ENCODE measurements around the gene SKIC2.

- TF ChIP-seq CTCF (IDR thresholded peaks at IDR 0.05) (no peak), EP300 (IDR thresholded peaks at IDR 0.05) (no peak), POLR2A (IDR thresholded peaks at IDR 0.05) (no peak)
Observed at GRCh38 chr6:31949926-31950548, 8.9 kb upstream of the SKIC2 start.

Data from tibial nerve (tissue), 4 donors.